Activated gamma-delta T cell (primary cell): ENCODE data around the gene CCDC117.
"Not testable (repeated sequence)": the region's sequence is repeated elsewhere in the genome, so short reads cannot be mapped to it uniquely, and the experiment has no call there.

Experiments used
- DNase-seq: peaks from one replicate; lab custom pipeline; 2025; lab: John Stamatoyannopoulos, UW

Gene CCDC117

GRCh38 chr22:28801845-28802594 lies 29.5 kb downstream of the CCDC117 start:
- no peak for DNase-seq

- no peak for DNase-seq
Measured at GRCh38 chr22:28802595-28803123, 30.2 kb downstream of the CCDC117 start.

DNA sequence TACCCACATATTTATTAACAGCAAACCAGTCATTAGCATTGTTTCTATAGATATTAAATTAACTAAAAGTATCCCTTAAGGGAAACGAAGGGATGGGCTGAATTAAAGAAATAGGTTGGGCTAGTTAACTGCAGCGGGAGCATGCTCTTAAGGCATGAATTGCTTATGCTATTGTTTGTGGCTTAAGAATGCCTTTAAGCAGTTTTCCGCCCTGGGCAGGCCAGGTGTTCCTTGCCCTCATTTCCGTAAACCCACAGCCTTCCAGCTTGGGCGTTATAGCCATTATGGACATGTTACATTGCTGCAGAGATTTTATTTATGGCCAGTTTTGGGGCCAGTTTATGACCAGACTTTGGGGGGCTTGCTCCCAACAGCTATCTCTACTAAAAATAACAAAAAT lies 32.9 kb downstream of the CCDC117 start:
- DNase-seq: not testable (repeated sequence)

DNA sequence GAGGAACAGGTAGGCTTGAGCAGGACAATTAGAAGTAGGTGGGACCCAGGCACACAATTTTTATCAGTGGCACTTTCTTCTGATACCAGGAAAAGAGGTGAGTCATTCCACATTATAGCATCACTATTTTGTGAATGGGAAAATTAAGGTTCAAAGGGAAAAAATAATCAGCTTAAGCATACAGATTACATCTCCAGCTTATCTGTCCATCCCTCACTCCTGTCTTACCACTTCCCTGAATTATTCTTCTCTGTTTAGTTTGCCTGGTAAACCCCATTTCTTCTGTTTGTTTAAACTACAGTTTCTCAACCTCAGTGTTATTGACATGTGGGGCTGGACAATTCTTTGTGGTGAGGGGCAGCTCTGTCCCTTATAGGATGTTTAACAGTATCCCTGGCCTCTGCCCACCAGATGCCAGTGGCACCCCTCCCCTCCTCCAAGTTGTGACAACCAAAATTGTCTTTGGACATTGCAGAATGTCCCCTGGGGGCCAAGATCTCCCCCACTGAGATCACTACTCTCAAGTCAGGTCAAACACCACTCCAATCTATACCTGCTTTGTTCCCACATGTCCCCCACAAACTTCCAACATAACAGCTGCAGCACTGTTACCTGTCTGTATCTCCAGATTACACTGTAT lies 36.3 kb downstream of the CCDC117 start:
- no peak for DNase-seq

- no peak for DNase-seq
Measured at GRCh38 chr22:28810821-28811491, 38.5 kb downstream of the CCDC117 start.

- no peak for DNase-seq
Measured at GRCh38 chr22:28812516-28812915, 40.0 kb downstream of the CCDC117 start.

DNA sequence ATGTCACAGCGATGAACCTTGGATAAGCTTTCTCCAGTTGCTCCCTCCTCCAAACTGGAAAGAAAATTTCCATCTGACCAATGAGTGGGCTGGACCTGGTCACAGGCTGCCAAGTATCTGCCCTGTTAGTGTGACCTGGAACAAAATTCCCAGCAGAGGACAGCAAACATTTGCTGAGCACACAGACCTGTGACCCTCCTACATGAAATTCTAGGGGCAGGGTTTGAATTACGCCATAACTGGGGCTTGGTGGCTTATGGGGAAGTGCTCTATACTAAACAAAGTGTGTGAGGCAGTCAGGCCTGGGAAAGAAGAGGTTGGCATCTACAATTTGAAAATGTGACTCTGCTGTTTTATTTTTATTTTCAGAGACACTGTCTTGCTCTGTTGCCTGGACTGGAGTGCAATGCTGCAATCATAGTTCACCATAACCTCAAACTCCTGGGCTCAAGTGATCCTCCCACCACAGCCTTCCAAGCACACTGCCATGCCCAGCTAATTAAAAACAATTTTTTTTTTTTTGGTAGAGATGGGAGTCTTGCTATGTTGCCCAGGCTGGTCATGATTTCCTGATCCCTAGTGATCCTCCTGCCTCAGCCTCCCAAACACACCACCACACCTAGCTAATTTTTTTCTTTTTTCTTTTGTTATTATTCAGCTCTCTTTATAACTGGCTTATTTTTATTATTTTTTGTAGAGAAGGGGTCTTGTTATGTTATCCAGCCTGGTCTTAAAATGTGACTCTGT lies 41.5 kb downstream of the CCDC117 start:
- DNase-seq: no peak

DNA sequence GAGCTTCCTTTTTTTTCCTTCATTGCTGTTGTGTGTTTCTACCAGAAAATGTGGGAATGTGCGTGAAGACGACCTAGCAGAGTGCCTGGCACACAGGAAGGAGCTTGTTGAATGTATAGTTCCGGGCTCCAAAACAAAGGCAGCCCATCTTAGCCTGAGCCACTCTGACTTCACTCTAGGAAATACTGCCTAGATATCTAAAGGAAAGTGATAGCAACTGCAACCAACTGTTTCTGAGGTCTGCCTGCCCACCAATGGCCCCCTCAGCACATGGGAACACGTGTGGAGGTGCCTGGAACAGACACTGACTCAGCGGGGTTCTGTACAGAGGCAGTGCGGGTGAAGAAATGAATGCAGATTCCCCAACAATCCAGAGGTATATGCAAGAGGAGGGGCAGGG lies 42.6 kb downstream of the CCDC117 start:
- no peak for DNase-seq

- no peak for DNase-seq
Measured at GRCh38 chr22:28815729-28816128, 43.2 kb downstream of the CCDC117 start.

DNA sequence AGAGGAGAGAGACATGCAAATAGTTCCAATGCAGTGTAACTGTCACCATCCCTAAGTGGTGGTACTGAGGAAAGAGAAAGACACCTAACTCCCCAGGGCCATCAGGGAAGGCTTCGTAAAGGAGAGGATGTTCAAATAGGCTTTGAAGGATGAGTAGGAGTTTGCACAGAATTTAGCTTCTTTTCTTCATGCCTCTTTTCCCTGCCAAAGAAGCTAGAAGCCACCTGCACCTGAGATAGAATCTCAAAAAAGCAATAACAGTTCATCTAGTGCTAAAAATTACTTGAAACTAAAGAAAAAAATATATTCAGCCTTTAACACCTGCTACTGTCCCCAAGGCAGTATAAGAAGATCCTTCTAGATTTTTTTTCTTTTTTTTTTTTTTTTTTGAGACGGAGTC lies 44.6 kb downstream of the CCDC117 start:
- DNase-seq: no peak

DNA sequence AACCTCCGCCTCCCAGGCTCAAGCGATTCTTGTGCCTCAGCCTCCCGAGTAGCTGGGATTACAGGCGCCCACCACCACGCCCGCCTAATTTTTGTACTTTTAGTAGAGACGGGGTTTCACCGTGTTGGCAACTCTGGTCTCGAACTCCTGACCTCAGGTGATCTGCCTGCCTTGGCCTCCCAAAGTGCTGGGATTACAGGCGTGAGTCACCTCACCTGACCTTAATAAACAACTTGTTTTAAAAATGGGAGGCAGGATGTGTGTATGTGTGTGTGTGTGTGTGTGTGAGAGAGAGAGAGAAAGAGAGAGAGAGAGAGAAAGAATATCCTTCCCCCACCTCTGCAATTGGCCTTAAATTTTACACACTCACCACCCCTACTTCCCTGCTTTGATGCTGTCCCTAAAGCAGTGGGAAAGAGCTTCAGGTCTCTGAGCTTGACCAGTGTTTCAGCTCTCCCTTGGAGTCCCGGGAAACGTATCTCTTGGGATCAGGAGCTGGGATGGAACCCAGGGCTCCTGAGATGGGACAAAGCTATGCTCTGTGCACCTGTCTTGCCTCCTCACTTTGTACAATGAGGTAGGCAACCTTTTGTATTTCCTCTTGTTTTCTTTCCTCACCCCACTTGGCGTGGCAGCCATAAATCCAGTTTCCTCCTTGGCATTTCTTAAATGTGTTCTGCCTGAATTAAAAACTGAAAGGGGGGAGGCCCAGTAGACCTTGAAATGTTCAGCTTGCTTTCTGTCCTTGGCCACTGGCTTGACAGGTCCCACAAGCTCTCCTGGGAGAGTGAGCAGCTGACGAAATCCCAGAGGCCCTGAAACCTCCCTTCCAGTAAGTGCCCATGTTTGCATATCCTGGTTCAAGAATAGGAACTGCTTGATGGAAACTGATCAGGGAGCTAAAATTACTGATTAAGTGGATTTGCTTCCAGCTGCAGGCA lies 45.7 kb downstream of the CCDC117 start:
- no peak for DNase-seq

DNA sequence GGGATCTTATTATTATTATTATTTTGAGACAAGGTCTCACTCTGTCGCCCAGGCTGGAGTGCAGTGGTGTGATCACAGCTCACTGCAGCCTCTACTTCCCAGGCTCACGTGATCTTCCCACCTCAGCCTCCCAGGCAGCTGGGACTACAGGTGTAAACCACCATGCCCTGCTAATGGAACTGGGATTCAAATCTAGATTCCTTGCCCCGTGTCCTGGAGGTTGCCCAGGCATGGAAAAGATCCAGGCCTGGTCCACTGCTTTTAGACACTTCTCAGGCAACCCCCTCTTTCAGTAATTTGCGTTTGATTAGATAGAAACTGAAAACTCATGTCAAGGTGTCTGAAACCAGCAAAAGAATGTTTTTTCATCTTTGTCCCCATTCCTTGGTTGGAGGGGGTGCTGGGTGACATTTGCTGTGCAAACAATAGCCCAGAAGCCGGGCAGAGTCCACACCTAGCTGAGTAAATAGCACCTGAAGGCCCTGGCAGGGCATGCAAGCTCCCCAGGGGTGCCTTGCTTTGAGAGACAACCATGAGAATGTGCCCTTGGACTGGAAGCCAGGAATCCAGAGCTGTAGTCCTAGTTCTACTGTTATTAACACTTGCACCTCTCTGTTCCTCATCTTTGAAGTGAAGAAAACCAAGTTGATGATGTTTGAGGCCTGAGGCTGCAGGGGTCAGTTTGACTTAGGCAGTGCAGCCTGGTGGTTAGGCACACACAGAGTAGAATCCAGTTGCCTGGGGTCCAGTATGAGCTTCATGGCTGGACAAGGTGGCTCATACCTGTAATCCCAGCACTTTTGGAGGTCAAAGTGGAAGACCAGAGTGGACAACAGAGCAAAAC lies 47.0 kb downstream of the CCDC117 start:
- no peak for DNase-seq

GRCh38 chr22:28820885-28821284 lies 48.4 kb downstream of the CCDC117 start:
- DNase-seq: no peak

DNA sequence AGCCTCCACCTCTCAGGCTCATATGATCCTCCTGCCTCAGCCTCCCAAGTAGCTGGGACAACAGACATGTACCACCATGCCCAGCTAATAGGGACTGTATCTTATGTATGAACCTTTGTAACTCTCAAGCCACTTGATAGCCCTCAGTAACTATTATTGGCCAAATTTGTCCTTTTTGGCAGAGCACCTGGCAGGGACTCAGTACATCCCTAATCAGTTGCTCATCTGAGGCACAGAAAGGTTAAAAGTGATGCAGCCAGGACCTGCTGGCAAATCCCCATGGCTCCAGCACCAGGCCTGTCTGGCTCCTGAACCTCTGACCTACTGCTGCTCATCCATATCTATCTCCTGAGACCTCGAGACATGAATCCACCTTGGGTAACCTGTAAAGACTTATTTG lies 49.0 kb downstream of the CCDC117 start:
- no peak for DNase-seq

- DNase-seq: no peak
Measured at GRCh38 chr22:28822930-28823551, 50.5 kb downstream of the CCDC117 start.

- not testable (repeated sequence) for DNase-seq
Measured at GRCh38 chr22:28824455-28824854, 52.0 kb downstream of the CCDC117 start.

DNA sequence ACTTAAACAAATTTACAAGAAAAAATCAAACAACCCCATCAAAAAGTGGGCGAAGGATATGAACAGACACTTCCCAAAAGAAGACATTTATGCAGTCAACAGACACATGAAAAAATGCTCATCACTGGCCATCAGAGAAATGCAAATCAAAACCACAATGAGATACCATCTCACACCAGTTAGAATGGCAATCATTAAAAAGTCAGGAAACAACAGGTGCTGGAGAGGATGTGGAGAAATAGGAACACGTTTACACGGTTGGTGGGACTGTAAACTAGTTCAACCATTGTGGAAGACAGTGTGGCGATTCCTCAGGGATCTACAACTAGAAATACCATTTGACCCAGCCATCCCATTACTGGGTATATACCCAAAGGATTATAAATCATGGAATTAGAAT lies 53.9 kb downstream of the CCDC117 start:
- DNase-seq: not testable (repeated sequence)

GRCh38 chr22:28826921-28827320 lies 54.4 kb downstream of the CCDC117 start:
- no peak for DNase-seq

- DNase-seq: no peak
Measured at GRCh38 chr22:28829358-28830181, 57.1 kb downstream of the CCDC117 start.
